Measurements from ENCODE around the gene TEKT3.

Gene TEKT3

GRCh38 chr17:15341385-15341849 lies at the start of gene TEKT3:
TEKT3 (minus strand) TSS chr17:15341597; CDS start chr17:15331585, 10,012 bp downstream.
- peak in 53 of 58 donors; percentile 6 to 84 (median 59) for DNase-seq

GRCh38 chr17:15388356-15389041 lies 47.1 kb upstream of the TEKT3 start:
- DNase-seq: no peak

GRCh38 chr17:15386083-15386482 lies 44.7 kb upstream of the TEKT3 start:
- no peak for DNase-seq

- DNase-seq: no peak
Measured at GRCh38 chr17:15385305-15385704, 43.9 kb upstream of the TEKT3 start.

- peak in 20 of 58 donors; percentile 7 to 53 (median 28) for DNase-seq
Measured at GRCh38 chr17:15384142-15384787, 42.9 kb upstream of the TEKT3 start.

GRCh38 chr17:15382914-15383313 lies 41.5 kb upstream of the TEKT3 start:
- no peak for DNase-seq

GRCh38 chr17:15381707-15382106 lies 40.3 kb upstream of the TEKT3 start:
- DNase-seq: no peak

GRCh38 chr17:15380446-15380845 lies 39.0 kb upstream of the TEKT3 start:
- no peak for DNase-seq

- DNase-seq: no peak
Measured at GRCh38 chr17:15379659-15380058, 38.3 kb upstream of the TEKT3 start.

- DNase-seq: no peak
Measured at GRCh38 chr17:15378243-15378642, 36.8 kb upstream of the TEKT3 start.

- peak in 21 of 58 donors; percentile 6 to 76 (median 38) for DNase-seq
Measured at GRCh38 chr17:15377616-15378015, 36.2 kb upstream of the TEKT3 start.

- peak in 1 of 58 donors; percentile 68 for DNase-seq
Measured at GRCh38 chr17:15377200-15377599, 35.8 kb upstream of the TEKT3 start.

- DNase-seq: peak in 5 of 58 donors; percentile 5 to 44 (median 9)
Measured at GRCh38 chr17:15371376-15372130, 30.2 kb upstream of the TEKT3 start.

- DNase-seq: no peak
Measured at GRCh38 chr17:15368600-15368999, 27.2 kb upstream of the TEKT3 start.

GRCh38 chr17:15366026-15366425 lies 24.6 kb upstream of the TEKT3 start:
- DNase-seq: no peak

- no peak for DNase-seq
Measured at GRCh38 chr17:15364615-15365014, 23.2 kb upstream of the TEKT3 start.

- DNase-seq: no peak
Measured at GRCh38 chr17:15363702-15364101, 22.3 kb upstream of the TEKT3 start.

- no peak for DNase-seq
Measured at GRCh38 chr17:15361592-15361991, 20.2 kb upstream of the TEKT3 start.

GRCh38 chr17:15361151-15361550 lies 19.8 kb upstream of the TEKT3 start:
- DNase-seq: no peak

- DNase-seq: no peak
Measured at GRCh38 chr17:15354256-15354655, 12.9 kb upstream of the TEKT3 start.

GRCh38 chr17:15351925-15352324 lies 10.5 kb upstream of the TEKT3 start:
- DNase-seq: no peak

GRCh38 chr17:15351478-15351840 lies 10.1 kb upstream of the TEKT3 start:
- no peak for DNase-seq

All from anterior cingulate cortex (tissue), 58 donors.